Measurements from ENCODE around the gene CD28. TPM values are rescaled to one million over a fixed set of nuclear protein-coding genes. Genes with fewer than 3 reads are reported as not detected.

Gene CD28
- total RNA-seq, result 1 to 10 TPM; 3.5 to 4.3 TPM

- H3K4me3 ChIP-seq, result peak within 1 kb of the TSS; percentile 23
- no peaks in the 10 kb centered on the region for H3K9me3 ChIP-seq
- TF ChIP-seq CTCF (IDR thresholded peaks at IDR 0.05), result no peak
- DNase-seq (ENCODE audit: low spot score), result no peak
- H3K27ac ChIP-seq, result no peak within 1 kb of the TSS
- no peaks in the 10 kb centered on the region for H3K4me1 ChIP-seq (ENCODE audit: control insufficient read depth in 1 of 2, low read depth in 2 of 2)
- ATAC-seq (ENCODE audit: insufficient number of reproducible peaks, low FRiP score, low read depth), result no peak
- no peaks in the 10 kb centered on the region for H3K27me3 ChIP-seq (replicated peaks; ENCODE audit: insufficient read depth)
- H3K36me3 ChIP-seq, result no peaks in the 10 kb centered on the region
Observed at GRCh38 chr2:203706403-203706802, at the start of gene CD28. CD28 (plus strand) TSS chr2:203706639; CDS start chr2:203706697, 58 bp downstream.

- no peak overlapping the region for H3K4me3 ChIP-seq
- TF ChIP-seq CTCF (IDR thresholded peaks at IDR 0.05), result no peak
- no peaks in the 10 kb centered on the region for H3K36me3 ChIP-seq
- H3K4me1 ChIP-seq (ENCODE audit: control insufficient read depth in 1 of 2, low read depth in 2 of 2), result peaks cover 0 to 10% of the 10 kb centered on the region in 2 donors
- ATAC-seq (ENCODE audit: insufficient number of reproducible peaks, low FRiP score, low read depth) (no peak), DNase-seq (ENCODE audit: low spot score) (no peak)
- no peak overlapping the region for H3K27ac ChIP-seq
- no peaks in the 10 kb centered on the region for H3K27me3 ChIP-seq (replicated peaks; ENCODE audit: insufficient read depth)
- H3K9me3 ChIP-seq, result no peaks in the 10 kb centered on the region
Observed at GRCh38 chr2:203659331-203660049, 46.9 kb upstream of the CD28 start.

GRCh38 chr2:203660465-203660864 lies 46.0 kb upstream of the CD28 start:
- ATAC-seq (ENCODE audit: insufficient number of reproducible peaks, low FRiP score, low read depth) (no peak), DNase-seq (ENCODE audit: low spot score) (no peak)
- Histone ChIP-seq H3K27me3 (replicated peaks; ENCODE audit: insufficient read depth) (no peaks in the 10 kb centered on the region), H3K4me1 (ENCODE audit: control insufficient read depth in 1 of 2, low read depth in 2 of 2) (peaks cover 0 to 10% of the 10 kb centered on the region in 2 donors), H3K4me3 (no peak overlapping the region), H3K27ac (no peak overlapping the region), H3K36me3 (no peaks in the 10 kb centered on the region), H3K9me3 (no peaks in the 10 kb centered on the region)
- TF ChIP-seq CTCF (IDR thresholded peaks at IDR 0.05), result no peak

GRCh38 chr2:203661279-203661908 lies 45.0 kb upstream of the CD28 start:
- Histone ChIP-seq H3K9me3 (no peaks in the 10 kb centered on the region), H3K4me3 (no peak overlapping the region), H3K4me1 (ENCODE audit: control insufficient read depth in 1 of 2, low read depth in 2 of 2) (peaks cover 0 to 10% of the 10 kb centered on the region in 2 donors), H3K27ac (no peak overlapping the region), H3K36me3 (no peaks in the 10 kb centered on the region), H3K27me3 (replicated peaks; ENCODE audit: insufficient read depth) (no peaks in the 10 kb centered on the region)
- ATAC-seq (ENCODE audit: insufficient number of reproducible peaks, low FRiP score, low read depth) (no peak), DNase-seq (ENCODE audit: low spot score) (no peak)
- no peak for TF ChIP-seq CTCF (IDR thresholded peaks at IDR 0.05)

GRCh38 chr2:203662487-203662886 lies 44.0 kb upstream of the CD28 start:
- Histone ChIP-seq H3K4me1 (ENCODE audit: control insufficient read depth in 1 of 2, low read depth in 2 of 2) (peaks cover 0 to 10% of the 10 kb centered on the region in 2 donors), H3K4me3 (no peak overlapping the region), H3K36me3 (no peaks in the 10 kb centered on the region), H3K27me3 (replicated peaks; ENCODE audit: insufficient read depth) (no peaks in the 10 kb centered on the region), H3K9me3 (no peaks in the 10 kb centered on the region), H3K27ac (no peak overlapping the region)
- DNase-seq (ENCODE audit: low spot score) (no peak), ATAC-seq (ENCODE audit: insufficient number of reproducible peaks, low FRiP score, low read depth) (no peak)
- TF ChIP-seq CTCF (IDR thresholded peaks at IDR 0.05), result no peak

Data from thoracic aorta (tissue), 2 donors.